ENCODE data around the gene PLAC8.
"Not testable (repeated sequence)": the region's sequence is repeated elsewhere in the genome, so short reads cannot be mapped to it uniquely, and the experiment has no call there.

The PLAC8 gene

DNA sequence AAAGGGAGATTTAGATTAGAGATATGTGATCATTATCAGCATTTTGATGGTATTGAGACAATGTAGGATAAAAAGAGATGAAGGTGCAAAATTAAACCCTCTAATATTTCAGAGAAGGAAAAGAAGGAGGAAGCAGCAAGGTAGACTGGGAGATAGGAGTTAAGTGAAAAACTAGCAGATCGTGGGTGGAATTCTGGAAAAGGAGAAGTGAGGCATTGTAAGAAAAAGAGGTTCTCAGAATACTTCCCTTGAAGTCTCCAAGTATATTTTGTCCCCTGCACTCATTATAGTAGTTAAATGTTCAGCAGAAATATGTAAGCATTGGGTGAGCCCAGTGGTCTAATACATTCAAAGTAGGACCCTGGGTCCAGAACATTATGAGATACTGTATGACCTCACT lies 49.3 kb downstream of the PLAC8 start:
- no peak for DNase-seq

DNA sequence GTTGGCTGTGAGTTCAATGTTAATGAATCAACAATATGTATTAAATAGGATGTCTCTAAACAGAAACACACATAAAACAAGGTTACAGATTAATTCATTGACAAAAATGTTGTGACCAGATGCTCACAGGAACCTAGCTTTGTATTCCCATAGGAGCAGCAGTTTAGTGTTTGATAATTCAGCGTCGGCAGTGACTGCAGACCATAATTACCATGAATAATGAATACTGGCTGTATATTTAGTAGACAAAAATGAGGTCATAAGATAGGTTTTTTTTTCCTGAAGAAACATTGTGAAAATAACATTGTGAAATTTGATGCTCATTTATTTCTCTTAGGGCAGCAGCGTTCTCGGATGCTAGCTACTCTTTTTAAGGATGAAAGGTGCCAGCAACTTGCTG lies 51.8 kb downstream of the PLAC8 start:
- no peak for DNase-seq

DNA sequence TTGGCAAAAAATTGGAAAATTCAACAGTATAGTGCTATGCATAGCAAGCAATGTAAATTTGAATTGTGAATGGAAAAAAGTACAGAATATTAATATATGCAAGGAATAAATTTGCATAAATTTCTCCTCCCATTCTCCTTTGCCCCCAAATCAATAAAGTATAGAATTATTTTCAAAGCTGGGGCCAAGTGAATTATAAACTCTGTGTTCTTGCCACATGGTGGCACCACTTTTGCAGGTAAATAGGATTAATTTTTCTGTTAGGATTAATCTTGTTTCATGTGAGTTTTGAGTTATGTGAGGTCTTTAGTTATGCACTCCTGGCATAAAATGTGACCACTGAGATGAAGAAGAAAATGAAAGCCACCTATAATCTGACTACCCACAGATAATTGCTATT lies 59.6 kb downstream of the PLAC8 start:
- DNase-seq, result peak; percentile 5

DNA sequence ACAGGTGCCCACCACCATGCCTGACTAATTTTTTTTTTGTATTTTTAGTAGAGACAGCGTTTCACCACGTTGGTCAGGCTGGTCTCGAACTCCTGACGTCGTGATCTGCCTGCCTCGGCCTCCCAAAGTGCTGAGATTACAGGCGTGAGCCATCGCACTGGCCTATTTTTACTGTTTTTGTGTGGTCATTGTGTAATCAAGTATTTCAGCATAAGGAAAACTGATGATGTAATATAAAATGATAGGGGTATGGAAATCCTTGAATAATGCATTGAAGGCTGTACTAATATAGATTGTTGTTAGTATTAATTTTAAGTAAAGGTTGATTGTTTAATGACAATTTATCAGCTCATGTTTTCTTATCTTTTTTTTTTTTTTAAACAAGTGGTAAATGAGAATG lies 65.7 kb downstream of the PLAC8 start:
- not testable (repeated sequence) for DNase-seq

DNA sequence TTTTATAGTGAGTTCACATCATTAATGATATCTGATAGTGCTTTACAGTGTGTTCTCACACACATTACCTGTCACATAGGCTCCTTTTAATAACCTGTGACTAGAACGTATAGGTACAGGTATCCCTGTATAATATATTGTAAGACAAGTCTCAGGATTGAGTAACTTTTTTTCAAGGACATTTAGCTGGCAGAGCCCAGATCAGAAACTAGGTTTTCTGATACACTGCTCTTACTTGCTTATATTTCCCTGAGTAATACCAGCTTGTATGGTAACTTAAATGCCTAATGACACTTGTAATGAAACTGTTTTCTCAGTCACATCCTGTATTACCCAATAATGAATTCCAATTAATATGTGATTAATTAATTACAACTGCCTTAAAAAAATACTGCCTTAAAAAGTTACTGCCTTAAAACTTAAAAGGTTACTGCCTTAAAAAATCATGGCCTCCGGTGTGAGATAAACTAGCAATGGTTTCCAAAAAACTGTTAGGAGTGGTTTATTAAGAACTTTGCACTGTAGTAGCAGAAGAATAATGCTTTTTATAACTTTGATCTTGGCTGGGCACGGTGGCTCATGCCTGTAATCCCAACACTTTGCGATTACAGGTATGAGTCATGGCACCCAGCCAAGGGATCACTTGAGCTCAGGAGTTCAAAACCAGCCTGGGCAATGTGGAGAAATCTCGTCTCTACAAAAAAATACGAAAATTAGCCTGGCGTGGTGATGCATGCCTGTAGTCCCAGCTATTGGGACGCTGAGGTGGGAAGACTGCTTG lies 67.6 kb downstream of the PLAC8 start:
- no peak for DNase-seq

DNA sequence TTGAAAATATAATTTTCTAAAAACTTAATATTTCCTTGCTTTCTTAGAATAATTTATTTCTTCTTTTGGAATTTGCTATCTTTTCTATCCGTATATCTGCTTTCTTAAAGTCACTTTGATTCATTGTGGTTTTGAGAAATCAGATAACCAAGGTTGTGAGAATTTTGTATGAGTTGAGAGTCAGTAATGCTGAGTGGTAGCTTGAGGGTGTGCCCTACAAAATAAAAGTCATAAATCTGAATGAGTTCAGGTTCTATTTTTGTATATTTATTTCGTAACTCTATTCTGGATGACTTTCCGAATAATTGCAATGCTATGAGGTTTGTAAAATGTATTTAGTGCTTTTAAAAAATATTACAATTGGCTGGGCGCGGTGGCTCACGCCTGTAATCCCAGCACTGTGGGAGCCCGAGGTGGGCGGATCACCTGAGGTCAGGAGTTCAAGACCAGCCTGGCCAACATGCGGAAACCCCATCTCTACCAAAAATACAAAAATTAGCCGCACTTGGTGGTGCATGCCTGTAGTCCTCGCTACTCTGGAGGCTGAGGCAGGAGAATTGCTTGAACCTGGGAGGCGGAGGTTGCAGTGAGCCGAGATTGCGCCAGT lies 70.6 kb downstream of the PLAC8 start:
- DNase-seq, result no peak

DNA sequence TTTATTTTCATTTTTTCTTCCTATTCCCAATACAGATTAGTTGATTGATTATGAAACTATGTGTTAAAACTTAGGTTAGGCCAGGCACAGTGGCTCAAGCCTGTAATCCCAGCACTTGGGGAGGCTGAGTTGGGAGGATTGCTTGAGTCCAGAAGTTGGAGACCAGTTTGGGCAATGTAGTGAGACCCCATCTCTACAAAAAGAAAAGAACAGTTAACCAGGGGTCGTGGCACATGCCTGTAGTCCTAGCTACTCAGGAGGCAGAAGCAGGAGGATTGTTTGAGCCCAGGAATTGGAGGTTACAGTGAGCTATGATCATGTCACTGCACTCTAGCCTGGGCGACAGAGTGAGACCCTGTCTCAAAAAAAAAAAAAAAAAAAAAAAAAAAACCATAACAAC lies 71.4 kb downstream of the PLAC8 start:
- DNase-seq, result not testable (repeated sequence)

DNA sequence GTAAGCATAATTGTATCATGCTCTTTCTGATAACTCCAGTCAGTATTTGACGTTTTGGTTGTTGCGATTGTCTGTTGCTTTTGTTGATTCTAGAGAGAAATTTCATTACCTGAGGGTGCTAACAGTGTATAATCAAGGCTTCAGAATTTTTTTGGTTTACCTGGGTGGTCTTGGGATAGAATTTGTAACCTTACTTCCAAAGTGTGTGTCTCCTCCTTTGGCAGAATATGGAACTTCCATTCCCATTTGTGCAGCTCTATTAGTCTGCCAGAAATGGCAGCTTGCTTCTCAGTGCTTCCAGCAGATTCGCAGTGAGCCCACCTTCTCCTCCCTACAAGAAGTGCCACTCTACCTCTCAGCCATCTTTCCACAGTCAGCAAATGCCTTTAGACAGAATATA lies 74.3 kb downstream of the PLAC8 start:
- no peak for DNase-seq
